NCI-H524 treated with DMSO at 0.1 percent for 48 hours (cell line): Measurements from ENCODE around the gene SIRT6.
A peak's percentile ranks its signal among the peaks of the same experiment; 100 is the strongest.
"Not testable (repeated sequence)": the region's sequence is repeated elsewhere in the genome, so short reads cannot be mapped to it uniquely, and the experiment has no call there.

Experiments used
- DNase-seq: peaks from one replicate; lab custom pipeline; 2025; lab: John Stamatoyannopoulos, UW

SIRT6 gene

GRCh38 chr19:4174895-4175668, 7.3 kb downstream of the SIRT6 start:
- no peak for DNase-seq

GRCh38 chr19:4174213-4174894, 8.0 kb downstream of the SIRT6 start:
- no peak for DNase-seq

GRCh38 chr19:4173479-4174212, 8.7 kb downstream of the SIRT6 start:
- DNase-seq: no peak

- peak; percentile 31 for DNase-seq
Observed at GRCh38 chr19:4172861-4173473, 9.4 kb downstream of the SIRT6 start.

- DNase-seq: no peak
Observed at GRCh38 chr19:4171676-4172075, 10.7 kb downstream of the SIRT6 start.

GRCh38 chr19:4164262-4164661, 18.1 kb downstream of the SIRT6 start:
- no peak for DNase-seq

- DNase-seq: no peak
Observed at GRCh38 chr19:4161415-4162077, 20.8 kb downstream of the SIRT6 start.

GRCh38 chr19:4157971-4158370, 24.4 kb downstream of the SIRT6 start:
- DNase-seq: not testable (repeated sequence)

GRCh38 chr19:4157164-4157563, 25.2 kb downstream of the SIRT6 start:
- DNase-seq: no peak

- no peak for DNase-seq
Observed at GRCh38 chr19:4154571-4155312, 27.6 kb downstream of the SIRT6 start.

- no peak for DNase-seq
Observed at GRCh38 chr19:4152241-4152998, 29.9 kb downstream of the SIRT6 start.

GRCh38 chr19:4151623-4152022, 30.7 kb downstream of the SIRT6 start:
- DNase-seq: no peak

- no peak for DNase-seq
Observed at GRCh38 chr19:4149518-4150288, 32.7 kb downstream of the SIRT6 start.

- no peak for DNase-seq
Observed at GRCh38 chr19:4144666-4145249, 37.6 kb downstream of the SIRT6 start.

GRCh38 chr19:4142916-4143315, 39.4 kb downstream of the SIRT6 start:
- not testable (repeated sequence) for DNase-seq

GRCh38 chr19:4140237-4140711, 42.1 kb downstream of the SIRT6 start:
- peak; percentile 21 for DNase-seq

GRCh38 chr19:4139614-4140236, 42.6 kb downstream of the SIRT6 start:
- DNase-seq: no peak

- no peak for DNase-seq
Observed at GRCh38 chr19:4138445-4138844, 43.9 kb downstream of the SIRT6 start.

- DNase-seq: no peak
Observed at GRCh38 chr19:4136680-4137088, 45.7 kb downstream of the SIRT6 start.
